HG02763 (cell line): ENCODE measurements around the gene P3H3.
"Not testable (repeated sequence)": the region's sequence is repeated elsewhere in the genome, so short reads cannot be mapped to it uniquely, and the experiment has no call there.

Experiments
- ATAC-seq: cut with Tn5 transposase; IDR thresholded peaks from one replicate; pipeline ENCODE4 v1.9.1; 2021; ENCODE audit warnings: mild to moderate bottlenecking, moderate library complexity; ENCODE audit not compliant: unreplicated experiment

P3H3 gene

GRCh38 chr12:6886206-6886999 lies 58.2 kb downstream of the P3H3 start:
- ATAC-seq, result not testable (repeated sequence)

DNA sequence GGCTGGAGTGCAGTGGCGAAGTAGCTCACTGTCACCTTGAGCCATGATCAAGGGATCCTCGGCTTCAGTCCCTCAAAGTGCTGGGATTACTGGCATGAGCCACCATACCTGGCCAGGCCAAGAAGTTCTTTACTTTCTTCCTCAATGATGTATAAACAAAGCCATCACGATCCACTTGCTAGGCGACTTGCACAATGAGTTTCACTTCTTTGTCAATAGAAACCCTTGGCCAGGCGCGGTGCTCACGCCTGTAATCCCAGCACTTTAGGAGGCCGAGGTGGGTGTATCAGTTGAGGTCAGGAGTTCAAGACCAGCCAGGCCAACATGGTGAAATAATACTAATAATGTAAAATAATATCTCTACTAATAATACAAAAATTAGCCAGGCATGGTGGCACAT lies 59.3 kb downstream of the P3H3 start:
- ATAC-seq, result no peak

- no peak for ATAC-seq
Measured at GRCh38 chr12:6888360-6888759, 60.2 kb downstream of the P3H3 start.

- not testable (repeated sequence) for ATAC-seq
Measured at GRCh38 chr12:6888794-6889193, 60.6 kb downstream of the P3H3 start.
